Testis (tissue), 3 donors: Measurements from ENCODE around the gene RBBP8NL. TPM values are rescaled to one million over a fixed set of nuclear protein-coding genes. Genes with fewer than 3 reads are reported as not detected.

Experiments
- DNase-seq: peaks from one replicate; pipeline ENCODE4 v3.0.0-alpha.2; 2019
- H3K27ac ChIP-seq, 2 donors: fragments of 200-600 bp; sonication (generic); one replicate each; pipeline ENCODE4 v1.5.1; 2019
- H3K27me3 ChIP-seq: fragments of 200-600 bp; sonication (generic); one replicate; pipeline ENCODE4 v1.5.1; 2019
- H3K36me3 ChIP-seq: fragments of 200-600 bp; sonication (generic); one replicate; pipeline ENCODE4 v1.5.1; 2017; ENCODE audit warnings: low read depth; ENCODE audit errors: missing control alignments
- H3K4me1 ChIP-seq: fragments of 200-600 bp; sonication (generic); one replicate; pipeline ENCODE4 v1.5.1; 2019
- H3K4me3 ChIP-seq, 2 donors: fragments of 200-600 bp; sonication (generic); one replicate each; pipeline ENCODE4 v1.5.1; 2017 to 2019
- H3K9me3 ChIP-seq: fragments of 200-600 bp; sonication (generic); one replicate; pipeline ENCODE4 v1.5.1; 2017
- CTCF ChIP-seq, 3 experiments: fragments of 450-650 bp in 2 of 3; fragments of 200-600 bp in 1 of 3; sonication (generic) in 1 of 3; IDR thresholded peaks; one replicate each; pipeline ENCODE4 v1.5.1; 2016 to 2019; ENCODE audit warnings: antibody characterized with exemption in 3 of 3, mild to moderate bottlenecking in 2 of 3, moderate library complexity in 1 of 3
- POLR2A ChIP-seq: fragments of 450-650 bp; IDR thresholded peaks from one replicate; pipeline ENCODE4 v1.6.1; 2017; ENCODE audit warnings: antibody characterized with exemption, mild to moderate bottlenecking, moderate library complexity
- WGBS, 2 donors: methylation state at CpG; one replicate each; pipeline ENCODE4 v1.1.5; 2018; 5-methylcytosine and 5-hydroxymethylcytosine counted together
- intact Hi-C: fragments of 100-400 bp; cut with DNase I; formaldehyde crosslinking; loops from one replicate; pipeline ENCODE4 v1.15.1; 2023; ENCODE audit warnings: low total_unique reads
- polyA plus RNA-seq: library from polyadenylated mRNA; stranded (reverse); fragments of 350-450 nt; fragmentation: Illumina TruSeq; extraction: RNeasy Lipid Tissue Mini Kit (QIAGEN cat#74804); gene quantifications from one replicate; pipeline ENCODE4 v1.2.3, GENCODE V29; 2014; ENCODE audit warnings: low read depth, low replicate concordance; ENCODE audit not compliant: insufficient read depth
- total RNA-seq, 2 donors: library from RNA; depleted of rRNA; stranded (reverse); fragments of >200 nt; gene quantifications; one replicate each; pipeline ENCODE4 v1.2.3, GENCODE V29; 2016

The RBBP8NL gene
- total and polyA plus RNA-seq, 3 donors from 2014 or later, result 0.81 to 2.8 (median 1.3) TPM

GRCh38 chr20:62464990-62465389, 37.7 kb upstream of the RBBP8NL start:
- intact Hi-C loops, result no loop called here
- WGBS, 2 donors, result 77 to 78% methylated on average over 5 to 9 of the region's 10 CpGs
- no peak for DNase-seq
- Histone ChIP-seq H3K4me1 (peaks cover 5% of the 10 kb centered on the region), H3K27me3 (no peaks in the 10 kb centered on the region), H3K36me3 (no peaks in the 10 kb centered on the region), H3K27ac (no peak overlapping the region), H3K9me3 (no peaks in the 10 kb centered on the region), H3K4me3 (no peak overlapping the region)
- no peak for TF ChIP-seq CTCF (IDR thresholded peaks at IDR 0.05)
- TF ChIP-seq POLR2A, result no peak

GRCh38 chr20:62464425-62464770, 37.1 kb upstream of the RBBP8NL start:
- no peak overlapping the region for H3K4me3 ChIP-seq
- intact Hi-C loops, result no loop called here
- peaks cover 5% of the 10 kb centered on the region for H3K4me1 ChIP-seq
- TF ChIP-seq POLR2A (no peak), CTCF (IDR thresholded peaks at IDR 0.05) (no peak)
- no peak for DNase-seq
- H3K27ac ChIP-seq, result no peak overlapping the region
- no peaks in the 10 kb centered on the region for H3K9me3 ChIP-seq
- 91 to 100% methylated on average over 4 to 10 of the region's 10 CpGs for WGBS, 2 donors
- H3K36me3 ChIP-seq, result no peaks in the 10 kb centered on the region
- no peaks in the 10 kb centered on the region for H3K27me3 ChIP-seq

- intact Hi-C loops, result no loop called here
- Histone ChIP-seq H3K9me3 (no peaks in the 10 kb centered on the region), H3K27ac (no peak overlapping the region), H3K4me1 (peaks cover 9% of the 10 kb centered on the region), H3K27me3 (no peaks in the 10 kb centered on the region), H3K4me3 (no peak overlapping the region), H3K36me3 (no peaks in the 10 kb centered on the region)
- TF ChIP-seq POLR2A (no peak), CTCF (IDR thresholded peaks at IDR 0.05) (no peak)
- 88 to 89% methylated on average over 24 to 25 of the region's 25 CpGs for WGBS, 2 donors
- no peak for DNase-seq
Observed at GRCh38 chr20:62463651-62464424, 36.5 kb upstream of the RBBP8NL start.

GRCh38 chr20:62462976-62463592, 35.7 kb upstream of the RBBP8NL start:
- peaks cover 13% of the 10 kb centered on the region for H3K4me1 ChIP-seq
- H3K9me3 ChIP-seq, result no peaks in the 10 kb centered on the region
- H3K27ac ChIP-seq, result no peak overlapping the region
- H3K36me3 ChIP-seq, result no peaks in the 10 kb centered on the region
- no peaks in the 10 kb centered on the region for H3K27me3 ChIP-seq
- intact Hi-C loops, result no loop called here
- no peak for DNase-seq
- WGBS, 2 donors, result 75 to 76% methylated on average over 11 to 15 of the region's 15 CpGs
- no peak overlapping the region for H3K4me3 ChIP-seq
- TF ChIP-seq CTCF (IDR thresholded peaks at IDR 0.05), result no peak
- no peak for TF ChIP-seq POLR2A
